Measurements from ENCODE around the gene IL10RB.

- no peak for TF ChIP-seq CTCF (IDR thresholded peaks at IDR 0.05)
- no peak for TF ChIP-seq POLR2A (IDR thresholded peaks at IDR 0.05)
Measured at GRCh38 chr21:33317786-33318486, 51.8 kb downstream of the IL10RB start.

Data from uterus (tissue), 2 donors.